ENCODE results near the gene AHNAK. TPM values are rescaled to one million over a fixed set of nuclear protein-coding genes. Genes with fewer than 3 reads are reported as not detected.

Gene AHNAK
- total RNA-seq, 2 experiments from 2014 or later: 0.21 to 0.28 TPM

- no peak for DNase-seq (ENCODE audit: low spot score)
- Histone ChIP-seq H3K27ac (ENCODE audit: low read depth, low read length, poor library complexity, severe bottlenecking) (no peak overlapping the region), H3K4me1 (ENCODE audit: insufficient read depth, low read length, poor library complexity, severe bottlenecking) (no peaks in the 10 kb centered on the region), H3K9me3 (ENCODE audit: low read length) (no peaks in the 10 kb centered on the region), H3K79me2 (ENCODE audit: insufficient read depth, low read depth, low read length) (no peaks in the 10 kb centered on the region), H3K4me3 (ENCODE audit: low read depth, low read length, poor library complexity, severe bottlenecking) (no peak overlapping the region), H3K36me3 (ENCODE audit: insufficient read depth, low read length) (no peaks in the 10 kb centered on the region), H4K20me1 (ENCODE audit: insufficient read depth, low read length) (no peaks in the 10 kb centered on the region), H3K4me2 (ENCODE audit: low read length) (no peak overlapping the region), H3K9me2 (ENCODE audit: insufficient read depth, low read length) (no peaks in the 10 kb centered on the region), H2AFZ (ENCODE audit: low read length) (no peak overlapping the region)
- CTCF ChIA-PET (ENCODE audit: unreplicated experiment): no interaction called here
- POLR2A ChIA-PET: no interaction called here
- no peak for TF ChIP-seq EZH2phosphoT487 (IDR thresholded peaks at IDR 0.05; ENCODE audit: borderline replicate concordance, low read depth, low read length)
- TF ChIP-seq, protein P1, sequence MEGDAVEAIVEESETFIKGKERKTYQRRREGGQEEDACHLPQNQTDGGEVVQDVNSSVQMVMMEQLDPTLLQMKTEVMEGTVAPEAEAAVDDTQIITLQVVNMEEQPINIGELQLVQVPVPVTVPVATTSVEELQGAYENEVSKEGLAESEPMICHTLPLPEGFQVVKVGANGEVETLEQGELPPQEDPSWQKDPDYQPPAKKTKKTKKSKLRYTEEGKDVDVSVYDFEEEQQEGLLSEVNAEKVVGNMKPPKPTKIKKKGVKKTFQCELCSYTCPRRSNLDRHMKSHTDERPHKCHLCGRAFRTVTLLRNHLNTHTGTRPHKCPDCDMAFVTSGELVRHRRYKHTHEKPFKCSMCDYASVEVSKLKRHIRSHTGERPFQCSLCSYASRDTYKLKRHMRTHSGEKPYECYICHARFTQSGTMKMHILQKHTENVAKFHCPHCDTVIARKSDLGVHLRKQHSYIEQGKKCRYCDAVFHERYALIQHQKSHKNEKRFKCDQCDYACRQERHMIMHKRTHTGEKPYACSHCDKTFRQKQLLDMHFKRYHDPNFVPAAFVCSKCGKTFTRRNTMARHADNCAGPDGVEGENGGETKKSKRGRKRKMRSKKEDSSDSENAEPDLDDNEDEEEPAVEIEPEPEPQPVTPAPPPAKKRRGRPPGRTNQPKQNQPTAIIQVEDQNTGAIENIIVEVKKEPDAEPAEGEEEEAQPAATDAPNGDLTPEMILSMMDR (conservative IDR thresholded peaks at IDR 0.05; ENCODE audit: low read length): no peak
- no TSS peak for BruUV-seq (replicated peaks)
- intact Hi-C loops (cut with micrococcal nuclease; ENCODE audit: unreplicated experiment): no loop called here
These were observed 135.6 kb downstream of the AHNAK start for GRCh38 chr11:62410972-62411371.

DNA sequence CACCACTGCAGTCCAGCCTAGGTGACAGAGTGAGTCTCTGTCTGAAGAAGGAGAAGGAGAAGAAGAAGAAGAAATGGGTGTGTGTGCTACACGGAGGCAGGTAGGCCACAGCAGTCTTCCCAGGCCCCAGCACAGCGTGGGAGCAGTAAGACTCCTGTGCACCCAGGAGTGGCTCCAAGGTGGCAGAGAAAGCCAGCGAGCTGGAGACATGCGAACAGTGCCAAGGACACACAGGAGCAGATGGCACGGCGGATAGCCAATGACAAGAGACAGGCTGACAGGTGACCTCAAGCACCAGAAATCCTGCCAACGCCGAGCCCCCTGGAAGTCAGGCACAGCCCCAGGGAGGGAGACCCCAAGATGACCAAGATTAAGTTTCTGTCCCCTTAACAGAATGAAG, 136.8 kb downstream of the AHNAK start:
- no peak for DNase-seq (ENCODE audit: low spot score)
- Histone ChIP-seq H3K27ac (ENCODE audit: low read depth, low read length, poor library complexity, severe bottlenecking) (no peak overlapping the region), H3K9me2 (ENCODE audit: insufficient read depth, low read length) (no peaks in the 10 kb centered on the region), H3K79me2 (ENCODE audit: insufficient read depth, low read depth, low read length) (no peaks in the 10 kb centered on the region), H4K20me1 (ENCODE audit: insufficient read depth, low read length) (no peaks in the 10 kb centered on the region), H3K36me3 (ENCODE audit: insufficient read depth, low read length) (no peaks in the 10 kb centered on the region), H2AFZ (ENCODE audit: low read length) (no peak overlapping the region), H3K4me2 (ENCODE audit: low read length) (no peak overlapping the region), H3K4me3 (ENCODE audit: low read depth, low read length, poor library complexity, severe bottlenecking) (no peak overlapping the region), H3K9me3 (ENCODE audit: low read length) (no peaks in the 10 kb centered on the region), H3K4me1 (ENCODE audit: insufficient read depth, low read length, poor library complexity, severe bottlenecking) (no peaks in the 10 kb centered on the region)
- ChIA-PET POLR2A (interaction anchor here (0.5 to 0.7 kb wide), 4 partner anchors 10 to 231 kb away, joined by 3 to 4 read pairs (median 3); no protein-coding TSS in a partner anchor), CTCF (ENCODE audit: unreplicated experiment) (no interaction called here)
- intact Hi-C loops (cut with micrococcal nuclease; ENCODE audit: unreplicated experiment): no loop called here
- no TSS peak for BruUV-seq (replicated peaks)
- no peak for TF ChIP-seq EZH2phosphoT487 (IDR thresholded peaks at IDR 0.05; ENCODE audit: borderline replicate concordance, low read depth, low read length)
- TF ChIP-seq, protein P1 (conservative IDR thresholded peaks at IDR 0.05; ENCODE audit: low read length): no peak

GRCh38 chr11:62406034-62406433, 140.6 kb downstream of the AHNAK start:
- intact Hi-C loops (cut with micrococcal nuclease; ENCODE audit: unreplicated experiment): no loop called here
- no peaks in the 10 kb centered on the region for H3K79me2 ChIP-seq (ENCODE audit: insufficient read depth, low read depth, low read length)
- no peak overlapping the region for H3K4me3 ChIP-seq (ENCODE audit: low read depth, low read length, poor library complexity, severe bottlenecking)
- no peak for DNase-seq (ENCODE audit: low spot score)
- CTCF ChIA-PET (ENCODE audit: unreplicated experiment): no interaction called here
- no peaks in the 10 kb centered on the region for H3K36me3 ChIP-seq (ENCODE audit: insufficient read depth, low read length)
- H3K4me1 ChIP-seq (ENCODE audit: insufficient read depth, low read length, poor library complexity, severe bottlenecking): no peaks in the 10 kb centered on the region
- TF ChIP-seq, protein P1 (conservative IDR thresholded peaks at IDR 0.05; ENCODE audit: low read length): no peak
- no peak for TF ChIP-seq EZH2phosphoT487 (IDR thresholded peaks at IDR 0.05; ENCODE audit: borderline replicate concordance, low read depth, low read length)
- POLR2A ChIA-PET: interaction anchor here (0.7 kb wide), 1 partner anchor 252 kb away, joined by 5 read pairs; no protein-coding TSS in a partner anchor
- H2AFZ ChIP-seq (ENCODE audit: low read length): no peak overlapping the region
- no peaks in the 10 kb centered on the region for H3K9me3 ChIP-seq (ENCODE audit: low read length)
- no peaks in the 10 kb centered on the region for H4K20me1 ChIP-seq (ENCODE audit: insufficient read depth, low read length)
- H3K4me2 ChIP-seq (ENCODE audit: low read length): no peak overlapping the region
- H3K27ac ChIP-seq (ENCODE audit: low read depth, low read length, poor library complexity, severe bottlenecking): no peak overlapping the region
- no peaks in the 10 kb centered on the region for H3K9me2 ChIP-seq (ENCODE audit: insufficient read depth, low read length)
- no TSS peak for BruUV-seq (replicated peaks)

Measured in OCI-LY7 (cell line).